DOHH2 (cell line): Measurements from ENCODE around the gene CCKAR.

Experiments used
- EZH2phosphoT487 ChIP-seq: fragments of 200-600 bp; sonication (generic); IDR thresholded peaks from 2 replicates; pipeline ENCODE4 v1.6.1; 2017; ENCODE audit warnings: borderline replicate concordance, mild to moderate bottlenecking, antibody characterized with exemption, low read length, moderate library complexity, mixed read lengths
- TF ChIP-seq, protein P1 (sequence below): fragments of 200-600 bp; sonication (generic); IDR thresholded peaks from one replicate; pipeline ENCODE4 v1.5.1; 2014; ENCODE audit warnings: antibody characterized with exemption, mild to moderate bottlenecking, low read depth, low read length; ENCODE audit not compliant: poor library complexity, severe bottlenecking

DNA sequence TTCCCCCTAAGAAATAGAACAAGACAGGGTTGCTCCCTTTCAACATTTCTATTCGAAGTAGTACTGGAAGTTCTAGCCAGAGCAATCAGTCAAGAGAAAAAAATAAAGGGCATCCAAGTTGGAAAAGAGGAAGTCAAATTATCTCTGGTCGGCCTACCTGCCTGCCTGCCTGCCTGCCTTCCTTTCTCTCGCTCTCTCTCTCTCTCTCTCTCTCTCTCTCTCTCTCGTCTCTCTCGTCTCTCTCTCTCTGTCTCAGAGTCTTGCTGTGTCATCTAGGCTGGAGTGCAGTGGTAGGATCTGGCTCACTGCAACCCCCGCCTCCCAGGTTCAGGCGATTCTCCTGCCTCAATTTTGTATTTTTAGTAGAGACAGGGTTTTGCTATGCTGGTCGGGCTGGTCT, 42.9 kb downstream of the CCKAR start:
- TF ChIP-seq, protein P1, sequence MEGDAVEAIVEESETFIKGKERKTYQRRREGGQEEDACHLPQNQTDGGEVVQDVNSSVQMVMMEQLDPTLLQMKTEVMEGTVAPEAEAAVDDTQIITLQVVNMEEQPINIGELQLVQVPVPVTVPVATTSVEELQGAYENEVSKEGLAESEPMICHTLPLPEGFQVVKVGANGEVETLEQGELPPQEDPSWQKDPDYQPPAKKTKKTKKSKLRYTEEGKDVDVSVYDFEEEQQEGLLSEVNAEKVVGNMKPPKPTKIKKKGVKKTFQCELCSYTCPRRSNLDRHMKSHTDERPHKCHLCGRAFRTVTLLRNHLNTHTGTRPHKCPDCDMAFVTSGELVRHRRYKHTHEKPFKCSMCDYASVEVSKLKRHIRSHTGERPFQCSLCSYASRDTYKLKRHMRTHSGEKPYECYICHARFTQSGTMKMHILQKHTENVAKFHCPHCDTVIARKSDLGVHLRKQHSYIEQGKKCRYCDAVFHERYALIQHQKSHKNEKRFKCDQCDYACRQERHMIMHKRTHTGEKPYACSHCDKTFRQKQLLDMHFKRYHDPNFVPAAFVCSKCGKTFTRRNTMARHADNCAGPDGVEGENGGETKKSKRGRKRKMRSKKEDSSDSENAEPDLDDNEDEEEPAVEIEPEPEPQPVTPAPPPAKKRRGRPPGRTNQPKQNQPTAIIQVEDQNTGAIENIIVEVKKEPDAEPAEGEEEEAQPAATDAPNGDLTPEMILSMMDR, result no peak
- TF ChIP-seq EZH2phosphoT487, result no peak
